ENCODE results near the gene ADNP2. TPM values are rescaled to one million over a fixed set of nuclear protein-coding genes. Genes with fewer than 3 reads are reported as not detected.

ADNP2 gene
- total and polyA plus RNA-seq, 2 donors (not counting 3 experiments of a cell fraction or from before 2014, with no cell fraction given), result 10.2 to 20.6 TPM

GRCh38 chr18:80179857-80180558 lies 70.9 kb downstream of the ADNP2 start:
- TF ChIP-seq GATA2 (IDR thresholded peaks at IDR 0.05; ENCODE audit: insufficient read depth, insufficient read length, low read depth, low read length) (no peak), MAX (IDR thresholded peaks at IDR 0.05; ENCODE audit: insufficient read depth, insufficient read length) (no peak), JUN (IDR thresholded peaks at IDR 0.05; ENCODE audit: borderline replicate concordance, insufficient read depth, insufficient read length, low read depth) (no peak), MYC (IDR thresholded peaks at IDR 0.05; ENCODE audit: low read depth, low read length) (no peak), FOS (IDR thresholded peaks at IDR 0.05; ENCODE audit: borderline replicate concordance, insufficient read depth, low read length) (no peak), EZH2 (IDR thresholded peaks at IDR 0.05; ENCODE audit: borderline replicate concordance, low read depth, low read length, severe bottlenecking) (no peak), POLR2A (IDR thresholded peaks at IDR 0.05; ENCODE audit: low read depth, low read length) (no peak), CTCF (IDR thresholded peaks at IDR 0.05; ENCODE audit: extremely low read depth in 1 of 2, insufficient read depth in 1 of 2, low read depth in 1 of 2, low read length in 2 of 2) (no peak), POLR2AphosphoS5 (IDR thresholded peaks at IDR 0.05; ENCODE audit: insufficient read depth, low read depth, low read length) (no peak)
- intact Hi-C loops (cut with micrococcal nuclease) (no loop called here), dilution Hi-C loops (cut with MboI; ENCODE audit: extremely low pct_ligation_motif_present, low sequenced_read_pairs) (no loop called here)
- Histone ChIP-seq H3K27me3 (ENCODE audit: control insufficient read depth in 2 of 2, insufficient read depth in 2 of 2, low read length in 2 of 2) (no peaks in the 10 kb centered on the region), H2AFZ (ENCODE audit: low read depth, low read length) (no peak overlapping the region), H3K4me1 (ENCODE audit: control insufficient read depth, extremely low read depth, insufficient read depth, low read length) (no peaks in the 10 kb centered on the region), H3K9me1 (replicated peaks; ENCODE audit: control insufficient read depth, extremely low read depth, insufficient read depth, low read length) (no peaks in the 10 kb centered on the region), H4K20me1 (replicated peaks; ENCODE audit: control insufficient read depth, extremely low read depth, insufficient read depth, low read length) (no peaks in the 10 kb centered on the region), H3K4me2 (ENCODE audit: insufficient read depth, low read length) (no peak overlapping the region), H3K27ac (ENCODE audit: insufficient read depth, low read depth, low read length) (no peak overlapping the region), H3K79me2 (ENCODE audit: control insufficient read depth, insufficient read depth, low read length) (no peaks in the 10 kb centered on the region), H3K4me3 (replicated peaks in 1 of 3; ENCODE audit: insufficient read depth in 1 of 3, low read depth in 1 of 3, low read length in 3 of 3) (no peak overlapping the region), H3K36me3 (ENCODE audit: control insufficient read depth in 2 of 2, extremely low read depth in 1 of 2, insufficient read depth in 2 of 2, low read length in 2 of 2) (no peaks in the 10 kb centered on the region), H3K9ac (replicated peaks; ENCODE audit: extremely low read depth, insufficient read depth, low read length) (no peak overlapping the region), H3K9me3 (replicated peaks; ENCODE audit: control insufficient read depth, insufficient read depth, low read length) (no peaks in the 10 kb centered on the region)
- ChIA-PET POLR2A (no interaction called here), CTCF (interaction anchor here (1.3 kb wide), 1 partner anchor 9 kb away, joined by 7 read pairs; no protein-coding TSS in a partner anchor)
- FAIRE-seq, result no peak
- DNase-seq (ENCODE audit: low read depth, low spot score), result no peak
- BruUV-seq (replicated peaks), result no TSS peak
